HCT116 (cell line): ENCODE data around the gene PDSS1. TPM values are rescaled to one million over a fixed set of nuclear protein-coding genes. Genes with fewer than 3 reads are reported as not detected.

Experiments
- ATAC-seq: fragments of 200-7000 bp; cut with Tn5 transposase; 2 replicates; pipeline ENCODE4 v1.9.1; 2020; ENCODE audit warnings: mild to moderate bottlenecking, moderate library complexity
- BruUV-seq: library from RNA; stranded (reverse); fragments of 400-500 nt; replicated peaks from 2 replicates; lab custom pipeline; 2021; lab: Mats Ljungman, UMichigan
- CTCF ChIA-PET: fragments of 300-600 bp; sonication (Branson Sonifier 250); formaldehyde crosslinking; loops from one replicate; lab custom pipeline; 2021; ENCODE audit warnings: antibody characterized with exemption; lab: Charles Lee
- POLR2A ChIA-PET: fragments of 300-600, 350-600 bp; sonication (Branson Sonifier 250); formaldehyde crosslinking; loops from one replicate; lab custom pipeline; 2021; ENCODE audit warnings: antibody characterized with exemption; lab: Charles Lee
- RAD21 ChIA-PET, 2 experiments: fragments of 300-600 bp; sonication (Branson Sonifier 250); formaldehyde crosslinking; loops; one replicate each; lab custom pipeline; 2023; ENCODE audit warnings: low total read pairs in 2 of 2; ENCODE audit not compliant: uncharacterized antibody in 2 of 2, unreplicated experiment in 2 of 2, low non-redundant PET in 1 of 2; lab: Charles Lee
- DNase-seq: peaks from one replicate; pipeline ENCODE4 v3.0.0-alpha.2; 2010; ENCODE audit warnings: low read depth, low spot score
- H2AFZ ChIP-seq: fragments of 200-600 bp; shearing (Covaris generic), sonication (generic); 2 replicates; pipeline ENCODE4 v1.6.1; 2017; ENCODE audit warnings: low read depth, mixed run types, mixed read lengths, antibody characterized with exemption, low read length; ENCODE audit not compliant: poor library complexity, severe bottlenecking
- H3K27ac ChIP-seq: 2 replicates; pipeline ENCODE4 v1.5.1; 2012; ENCODE audit warnings: low read depth, low read length
- H3K27me3 ChIP-seq: fragments of 200-600 bp; sonication (generic); 2 replicates; pipeline ENCODE4 v1.6.1; 2016; ENCODE audit warnings: mixed run types, low read length, mixed read lengths; ENCODE audit not compliant: insufficient read depth
- H3K36me3 ChIP-seq, 2 experiments: fragments of 200-500 bp in 1 of 2; fragments of 200-600 bp in 1 of 2; sonication (Bioruptor generic) in 1 of 2; sonication (generic) in 1 of 2; 2 replicates each; pipeline versions ENCODE4 v1.5.1 to v1.6.1; 2014 to 2016; ENCODE audit warnings: low read length in 2 of 2, inconsistent platforms in 1 of 2, mixed read lengths in 1 of 2, mixed run types in 1 of 2; ENCODE audit not compliant: insufficient read depth in 2 of 2, control insufficient read depth in 1 of 2
- H3K4me1 ChIP-seq, 2 experiments: fragments of 200-600 bp in 1 of 2; sonication (generic) in 1 of 2; 2 replicates each; pipeline versions ENCODE4 v1.5.1 to v1.6.1; 2012 to 2017; ENCODE audit warnings: low read length in 2 of 2, inconsistent platforms in 1 of 2, mild to moderate bottlenecking in 1 of 2, mixed read lengths in 1 of 2, mixed run types in 1 of 2, moderate library complexity in 1 of 2; ENCODE audit not compliant: insufficient read depth in 2 of 2, control insufficient read depth in 1 of 2
- H3K4me2 ChIP-seq: fragments of 200-600 bp; sonication (generic); 2 replicates; pipeline ENCODE4 v1.6.1; 2017; ENCODE audit warnings: mixed run types, low read length, mixed read lengths
- H3K4me3 ChIP-seq, 2 experiments: fragments of 200-600 bp in 1 of 2; sonication (generic) in 1 of 2; replicated peaks in 1 of 2; 2 replicates each; pipeline ENCODE4 v1.5.1; 2011 to 2016; ENCODE audit warnings: low read length in 2 of 2, control low read depth in 1 of 2, low read depth in 1 of 2, mild to moderate bottlenecking in 1 of 2, mixed read lengths in 1 of 2, mixed run types in 1 of 2
- H3K79me2 ChIP-seq: fragments of 200-600 bp; sonication (generic); 2 replicates; pipeline ENCODE4 v1.6.1; 2017; ENCODE audit warnings: mild to moderate bottlenecking, mixed run types, low read length, moderate library complexity, mixed read lengths; ENCODE audit not compliant: insufficient read depth
- H3K9ac ChIP-seq: fragments of 200-600 bp; sonication (generic); 2 replicates; pipeline ENCODE4 v1.6.1; 2016; ENCODE audit warnings: low read length, mixed read lengths
- H3K9me2 ChIP-seq: fragments of 200-600 bp; sonication (generic), shearing (Covaris generic); 2 replicates; pipeline ENCODE4 v1.6.1; 2017; ENCODE audit warnings: mixed run types, mild to moderate bottlenecking, moderate library complexity; ENCODE audit not compliant: insufficient read depth
- H3K9me3 ChIP-seq, 2 experiments: fragments of 200-500 bp in 1 of 2; fragments of 200-600 bp in 1 of 2; sonication (Bioruptor generic) in 1 of 2; sonication (generic) in 1 of 2; 2 replicates each; pipeline ENCODE4 v1.6.1; 2014 to 2017; ENCODE audit warnings: low read length in 2 of 2, mixed read lengths in 2 of 2, inconsistent platforms in 1 of 2, low read depth in 1 of 2, mild to moderate bottlenecking in 1 of 2, mixed run types in 1 of 2, moderate library complexity in 1 of 2; ENCODE audit not compliant: control insufficient read depth in 1 of 2, insufficient read depth in 1 of 2
- H4K20me1 ChIP-seq: fragments of 200-600 bp; sonication (generic), shearing (Covaris generic); 2 replicates; pipeline ENCODE4 v1.6.1; 2017; ENCODE audit warnings: mixed run types, mild to moderate bottlenecking, moderate library complexity; ENCODE audit not compliant: insufficient read depth
- CBX3 ChIP-seq: IDR thresholded peaks from 2 replicates; pipeline ENCODE4 v1.6.1; 2012; ENCODE audit warnings: low read depth
- CEBPB ChIP-seq: IDR thresholded peaks from 2 replicates; pipeline ENCODE4 v1.6.1; 2012; ENCODE audit warnings: low read depth
- ELF1 ChIP-seq: IDR thresholded peaks from 2 replicates; pipeline ENCODE4 v1.6.1; 2012; ENCODE audit warnings: low read depth, borderline replicate concordance
- EZH2 ChIP-seq: fragments of 200-600 bp; sonication (generic); IDR thresholded peaks from 2 replicates; pipeline ENCODE4 v1.6.1; 2017; ENCODE audit warnings: antibody characterized with exemption, mixed run types
- POLR2A ChIP-seq: IDR thresholded peaks from 2 replicates; pipeline ENCODE4 v1.7.0; 2011; ENCODE audit warnings: borderline replicate concordance; ENCODE audit not compliant: insufficient read depth, insufficient read length; ENCODE audit errors: extremely low read depth
- POLR2AphosphoS5 ChIP-seq: IDR thresholded peaks from 2 replicates; pipeline ENCODE4 v1.6.1; 2011; ENCODE audit warnings: mild to moderate bottlenecking, low read depth, low read length, moderate library complexity
- YY1 ChIP-seq: IDR thresholded peaks from 2 replicates; pipeline ENCODE4 v1.6.1; 2011; ENCODE audit warnings: low read length, low read depth, moderate library complexity, mild to moderate bottlenecking; ENCODE audit not compliant: insufficient replicate concordance; ENCODE audit errors: extremely low read depth
- intact Hi-C: fragments of 100-400 bp; cut with micrococcal nuclease; formaldehyde crosslinking; loops from 2 replicates; pipeline ENCODE4 v1.10.0; 2022
- total RNA-seq: library from RNA; stranded (reverse); gene quantifications from one replicate; pipeline ENCODE4 v1.2.1, GENCODE V29; 2021; ENCODE audit not compliant: unreplicated experiment
- TF ChIP-seq, protein P1 (sequence below): IDR thresholded peaks from 2 replicates; pipeline ENCODE4 v1.6.1; 2012
- TF ChIP-seq, protein P2 (sequence below): IDR thresholded peaks from 2 replicates; pipeline ENCODE4 v1.6.1; 2012

Gene PDSS1
- total RNA-seq, 1 experiment from 2014 or later, result 23.5 TPM

DNA sequence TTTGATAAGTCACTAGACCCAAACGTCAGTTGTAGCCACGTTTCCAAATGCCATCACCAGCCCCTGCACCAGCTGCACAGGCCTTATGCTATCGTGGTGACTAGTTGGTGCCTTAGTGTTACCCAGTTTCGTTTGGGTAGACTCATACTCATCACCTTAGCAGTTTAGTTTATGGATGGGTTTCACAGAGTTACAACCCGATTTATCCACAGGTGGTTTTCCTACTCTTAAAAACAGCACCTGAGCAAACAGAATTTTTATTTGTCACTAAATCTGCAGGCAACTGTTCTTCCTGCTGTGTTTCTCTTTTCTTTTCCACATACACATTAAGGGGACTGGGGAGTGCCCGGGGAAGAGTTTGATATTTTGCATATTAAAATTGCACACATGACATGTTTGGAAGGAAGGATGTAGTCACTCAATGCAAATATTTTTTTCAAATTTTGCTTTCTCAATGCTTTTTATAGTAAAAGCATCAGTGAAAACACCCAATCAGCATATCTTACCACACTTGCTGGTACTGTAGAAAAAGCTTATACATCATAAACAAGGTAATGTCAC, 41.6 kb downstream of the PDSS1 start (continued):
- TF ChIP-seq, protein P1, sequence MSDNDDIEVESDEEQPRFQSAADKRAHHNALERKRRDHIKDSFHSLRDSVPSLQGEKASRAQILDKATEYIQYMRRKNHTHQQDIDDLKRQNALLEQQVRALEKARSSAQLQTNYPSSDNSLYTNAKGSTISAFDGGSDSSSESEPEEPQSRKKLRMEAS, result no peak
- TF ChIP-seq YY1 (no peak), POLR2A (no peak)
- TF ChIP-seq, all 23 proteins: peak for 0

DNA sequence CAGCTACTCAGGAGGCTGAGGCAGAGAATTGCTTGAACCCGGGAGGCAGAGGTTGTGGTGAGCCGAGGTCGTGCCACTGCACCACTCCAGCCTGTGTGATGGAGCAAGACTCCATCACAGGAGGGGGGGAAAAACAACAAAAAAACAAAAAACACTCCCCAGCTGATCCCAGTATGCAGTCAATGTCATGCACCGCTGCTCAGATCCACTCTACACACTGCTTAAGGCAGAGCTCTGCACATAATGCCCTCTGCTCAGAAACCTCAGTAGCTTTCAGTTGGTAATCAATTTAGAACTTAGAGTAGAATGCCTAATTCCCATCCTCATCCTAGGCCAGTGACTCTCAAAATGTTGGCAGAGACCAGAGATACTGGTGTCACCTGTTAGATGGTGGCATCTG, 43.9 kb downstream of the PDSS1 start:
- H3K79me2 ChIP-seq, result 0 out of 2 replicates have a peak, but pooled peaks cover 4% of the 10 kb centered on the region
- H3K9me2 ChIP-seq, result no peaks in the 10 kb centered on the region
- H3K4me3 ChIP-seq, result no peak overlapping the region
- ChIA-PET POLR2A (no interaction called here), RAD21 (no interaction called here), CTCF (no interaction called here)
- H2AFZ ChIP-seq, result no peak overlapping the region
- H3K4me2 ChIP-seq, result no peak overlapping the region
- peaks cover 45 to 63% of the 10 kb centered on the region in 2 experiments for H3K36me3 ChIP-seq
- ATAC-seq (no peak), DNase-seq (no peak)
- TF ChIP-seq, protein P2, sequence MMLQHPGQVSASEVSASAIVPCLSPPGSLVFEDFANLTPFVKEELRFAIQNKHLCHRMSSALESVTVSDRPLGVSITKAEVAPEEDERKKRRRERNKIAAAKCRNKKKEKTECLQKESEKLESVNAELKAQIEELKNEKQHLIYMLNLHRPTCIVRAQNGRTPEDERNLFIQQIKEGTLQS, result no peak
- TF ChIP-seq POLR2AphosphoS5, result no peak
- TF ChIP-seq CEBPB, result no peak
- no peak for TF ChIP-seq EZH2
- TF ChIP-seq CBX3, result no peak
- no peak for TF ChIP-seq ELF1
- intact Hi-C loops, result no loop called here
- no peak overlapping the region for H3K27ac ChIP-seq
- no peaks in the 10 kb centered on the region for H3K4me1 ChIP-seq
- no peaks in the 10 kb centered on the region for H3K27me3 ChIP-seq
- H4K20me1 ChIP-seq, result no peaks in the 10 kb centered on the region
- no peaks in the 10 kb centered on the region for H3K9me3 ChIP-seq
- no TSS peak for BruUV-seq
- no peak overlapping the region for H3K9ac ChIP-seq
